Vagina (tissue), 2 donors: Measurements from ENCODE around the gene TMEM91. TPM values are rescaled to one million over a fixed set of nuclear protein-coding genes. Genes with fewer than 3 reads are reported as not detected.

Experiments
- DNase-seq, 2 donors: peaks; one replicate each; pipeline ENCODE4 v3.0.0-alpha.2; 2017; ENCODE audit errors: extremely low spot score in 2 of 2
- H3K27ac ChIP-seq: fragments of 200-600 bp; sonication (generic); one replicate; pipeline ENCODE4 v1.5.1; 2019
- H3K27me3 ChIP-seq: fragments of 200-600 bp; sonication (generic); one replicate; pipeline ENCODE4 v1.5.1; 2019
- H3K36me3 ChIP-seq, 2 donors: fragments of 200-600 bp; sonication (generic); one replicate each; pipeline ENCODE4 v1.5.1; 2017 to 2019
- H3K4me1 ChIP-seq: fragments of 200-600 bp; sonication (generic); one replicate; pipeline ENCODE4 v1.5.1; 2019
- H3K4me3 ChIP-seq, 2 donors: fragments of 200-600 bp; sonication (generic); 1 replicate in 1 of 2; 2 replicates in 1 of 2; pipeline ENCODE4 v1.5.1; 2016 to 2019
- H3K9me3 ChIP-seq: fragments of 200-600 bp; sonication (generic); one replicate; pipeline ENCODE4 v1.5.1; 2019
- POLR2A ChIP-seq, 2 donors: fragments of 450-650 bp; IDR thresholded peaks; one replicate each; pipeline ENCODE4 v1.6.1; 2017; ENCODE audit warnings: antibody characterized with exemption in 2 of 2, mild to moderate bottlenecking in 2 of 2, moderate library complexity in 2 of 2
- POLR2AphosphoS5 ChIP-seq, 2 donors: sonication (generic); formaldehyde crosslinking; IDR thresholded peaks; one replicate each; pipeline ENCODE4 v1.9.0; 2017; ENCODE audit warnings: antibody characterized with exemption in 2 of 2, mild to moderate bottlenecking in 2 of 2, low read depth in 1 of 2; ENCODE audit not compliant: insufficient read depth in 1 of 2
- intact Hi-C: fragments of 100-400 bp; cut with DNase I; formaldehyde crosslinking; loops from one replicate; pipeline ENCODE4 v1.15.1; 2023
- total RNA-seq: library from RNA; depleted of rRNA; stranded (reverse); fragments of >200 nt; gene quantifications from one replicate; pipeline ENCODE4 v1.2.3, GENCODE V29; 2016
- TF ChIP-seq, protein P1 (sequence below), 3 experiments: fragments of 450-650 bp in 2 of 3; fragments of 200-600 bp in 1 of 3; sonication (generic) in 1 of 3; IDR thresholded peaks; one replicate each; pipeline ENCODE4 v1.5.1; 2017 to 2019; ENCODE audit warnings: antibody characterized with exemption in 3 of 3, mild to moderate bottlenecking in 2 of 3, moderate library complexity in 2 of 3

TMEM91 gene
- total RNA-seq, 1 donor from 2014 or later = 34.4 TPM

- H3K4me1 ChIP-seq = peaks cover 8% of the 10 kb centered on the region
- no peak overlapping the region for H3K27ac ChIP-seq
- H3K27me3 ChIP-seq = no peaks in the 10 kb centered on the region
- DNase-seq = no peak
- no peak for TF ChIP-seq POLR2AphosphoS5 (IDR thresholded peaks at IDR 0.05; ENCODE audit: insufficient read depth in 1 of 2, low read depth in 1 of 2)
- TF ChIP-seq POLR2A (IDR thresholded peaks at IDR 0.05) = no peak
- TF ChIP-seq, protein P1, sequence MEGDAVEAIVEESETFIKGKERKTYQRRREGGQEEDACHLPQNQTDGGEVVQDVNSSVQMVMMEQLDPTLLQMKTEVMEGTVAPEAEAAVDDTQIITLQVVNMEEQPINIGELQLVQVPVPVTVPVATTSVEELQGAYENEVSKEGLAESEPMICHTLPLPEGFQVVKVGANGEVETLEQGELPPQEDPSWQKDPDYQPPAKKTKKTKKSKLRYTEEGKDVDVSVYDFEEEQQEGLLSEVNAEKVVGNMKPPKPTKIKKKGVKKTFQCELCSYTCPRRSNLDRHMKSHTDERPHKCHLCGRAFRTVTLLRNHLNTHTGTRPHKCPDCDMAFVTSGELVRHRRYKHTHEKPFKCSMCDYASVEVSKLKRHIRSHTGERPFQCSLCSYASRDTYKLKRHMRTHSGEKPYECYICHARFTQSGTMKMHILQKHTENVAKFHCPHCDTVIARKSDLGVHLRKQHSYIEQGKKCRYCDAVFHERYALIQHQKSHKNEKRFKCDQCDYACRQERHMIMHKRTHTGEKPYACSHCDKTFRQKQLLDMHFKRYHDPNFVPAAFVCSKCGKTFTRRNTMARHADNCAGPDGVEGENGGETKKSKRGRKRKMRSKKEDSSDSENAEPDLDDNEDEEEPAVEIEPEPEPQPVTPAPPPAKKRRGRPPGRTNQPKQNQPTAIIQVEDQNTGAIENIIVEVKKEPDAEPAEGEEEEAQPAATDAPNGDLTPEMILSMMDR (IDR thresholded peaks at IDR 0.05) = no peak
- intact Hi-C loops = no loop called here
- no peaks in the 10 kb centered on the region for H3K36me3 ChIP-seq
- H3K4me3 ChIP-seq = no peak overlapping the region
- H3K9me3 ChIP-seq = no peaks in the 10 kb centered on the region
These were observed 19.2 kb upstream of the TMEM91 start for GRCh38 chr19:41356984-41357739.

- no peak for DNase-seq
- H3K27ac ChIP-seq = no peak overlapping the region
- intact Hi-C loops = no loop called here
- no peaks in the 10 kb centered on the region for H3K27me3 ChIP-seq
- H3K4me3 ChIP-seq = no peak overlapping the region
- peaks cover 8% of the 10 kb centered on the region for H3K4me1 ChIP-seq
- no peaks in the 10 kb centered on the region for H3K9me3 ChIP-seq
- TF ChIP-seq POLR2A (IDR thresholded peaks at IDR 0.05) (no peak), POLR2AphosphoS5 (IDR thresholded peaks at IDR 0.05; ENCODE audit: insufficient read depth in 1 of 2, low read depth in 1 of 2) (no peak)
- TF ChIP-seq, protein P1 (IDR thresholded peaks at IDR 0.05) = no peak
- no peaks in the 10 kb centered on the region for H3K36me3 ChIP-seq
These were observed 18.6 kb upstream of the TMEM91 start for GRCh38 chr19:41357746-41358145.

DNA sequence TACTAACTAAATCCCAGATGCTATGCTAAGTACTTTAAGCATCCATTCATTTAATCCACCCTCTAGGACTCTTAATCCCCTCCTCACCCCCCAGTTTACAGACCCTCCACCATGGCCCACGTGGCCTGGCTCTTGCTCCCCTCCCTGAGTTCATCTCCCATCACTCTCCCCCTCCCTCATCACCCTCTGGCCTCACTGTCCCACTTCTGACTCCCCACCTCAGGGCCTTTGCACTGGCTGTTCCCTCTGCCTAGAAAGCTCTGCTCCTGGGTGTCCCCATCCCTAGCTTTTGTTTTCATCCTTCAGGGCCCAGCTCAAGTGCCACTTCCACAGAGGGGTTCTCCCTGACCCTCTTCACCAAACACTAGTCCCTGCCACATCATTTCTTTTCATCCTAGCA lies 16.6 kb upstream of the TMEM91 start:
- Histone ChIP-seq H3K9me3 (no peaks in the 10 kb centered on the region), H3K36me3 (no peaks in the 10 kb centered on the region), H3K27me3 (no peaks in the 10 kb centered on the region), H3K4me3 (no peak overlapping the region), H3K4me1 (peaks cover 10% of the 10 kb centered on the region), H3K27ac (no peak overlapping the region)
- TF ChIP-seq, protein P1 (IDR thresholded peaks at IDR 0.05) = no peak
- no peak for TF ChIP-seq POLR2AphosphoS5 (IDR thresholded peaks at IDR 0.05; ENCODE audit: insufficient read depth in 1 of 2, low read depth in 1 of 2)
- no peak for TF ChIP-seq POLR2A (IDR thresholded peaks at IDR 0.05)
- DNase-seq = no peak
- intact Hi-C loops = no loop called here

DNA sequence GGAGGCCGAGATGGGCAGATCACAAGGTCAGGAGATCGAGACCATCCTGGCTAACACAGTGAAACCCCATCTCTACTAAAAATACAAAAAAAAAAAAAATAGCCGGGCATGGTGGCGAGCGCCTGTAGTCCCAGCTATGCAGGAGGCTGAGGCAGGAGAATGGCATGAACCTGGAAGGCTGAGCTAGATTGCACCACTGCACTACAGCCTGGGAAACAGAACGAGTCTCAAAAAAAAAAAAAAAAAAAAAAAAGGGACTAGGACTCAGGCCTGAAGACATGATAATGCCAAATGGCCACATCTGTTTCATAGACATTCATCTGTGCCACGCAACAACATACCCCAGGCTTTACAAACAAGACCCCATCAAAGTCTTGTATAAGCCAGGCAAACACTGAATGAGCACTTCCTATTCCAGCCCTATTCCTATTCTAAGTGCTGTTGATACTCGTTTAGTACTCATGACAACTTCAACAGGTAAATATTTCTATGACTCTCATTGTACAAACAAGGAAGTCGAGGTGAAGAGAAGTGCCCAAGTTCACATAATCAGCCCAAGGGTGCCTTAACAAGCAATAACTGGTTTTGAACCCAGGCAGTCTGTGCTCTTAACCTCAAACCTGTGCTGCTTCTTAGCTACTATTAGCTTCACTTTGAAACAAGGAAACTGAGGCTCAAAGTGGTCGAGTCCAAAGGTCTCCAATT lies 14.0 kb upstream of the TMEM91 start:
- Histone ChIP-seq H3K27me3 (no peaks in the 10 kb centered on the region), H3K36me3 (no peaks in the 10 kb centered on the region), H3K27ac (no peak overlapping the region), H3K9me3 (no peaks in the 10 kb centered on the region), H3K4me3 (no peak overlapping the region), H3K4me1 (peaks cover 14% of the 10 kb centered on the region)
- TF ChIP-seq, protein P1 (IDR thresholded peaks at IDR 0.05) = no peak
- no peak for TF ChIP-seq POLR2A (IDR thresholded peaks at IDR 0.05)
- no peak for TF ChIP-seq POLR2AphosphoS5 (IDR thresholded peaks at IDR 0.05; ENCODE audit: insufficient read depth in 1 of 2, low read depth in 1 of 2)
- no peak for DNase-seq
- intact Hi-C loops = no loop called here

GRCh38 chr19:41363371-41363752 lies 13.0 kb upstream of the TMEM91 start:
- peaks cover 23% of the 10 kb centered on the region for H3K4me1 ChIP-seq
- no peak for DNase-seq
- H3K27me3 ChIP-seq = no peaks in the 10 kb centered on the region
- H3K9me3 ChIP-seq = no peaks in the 10 kb centered on the region
- TF ChIP-seq POLR2A (IDR thresholded peaks at IDR 0.05) (no peak), POLR2AphosphoS5 (IDR thresholded peaks at IDR 0.05; ENCODE audit: insufficient read depth in 1 of 2, low read depth in 1 of 2) (no peak)
- TF ChIP-seq, protein P1 (IDR thresholded peaks at IDR 0.05) = no peak
- H3K36me3 ChIP-seq = no peaks in the 10 kb centered on the region
- H3K27ac ChIP-seq = peak overlapping the region; percentile 97
- intact Hi-C loops = no loop called here
- peak overlapping the region; percentile 60 to 86 for H3K4me3 ChIP-seq
